ENCODE data around the gene AIFM2. TPM values are rescaled to one million over a fixed set of nuclear protein-coding genes. Genes with fewer than 3 reads are reported as not detected.

The AIFM2 gene
- total and polyA plus RNA-seq, 9 of the 15 experiments (the other 6 are each of a cell fraction or from before 2014, with no cell fraction given): 2.7 to 14.1 (median 9.2) TPM

- TF ChIP-seq ZBTB40 (IDR thresholded peaks at IDR 0.05) (no peak), ZBTB40 (CRISPR knock-in tag; IDR thresholded peaks at IDR 0.05) (no peak), ZNF77 (CRISPR knock-in tag; IDR thresholded peaks at IDR 0.05) (no peak), ZNF232 (CRISPR knock-in tag; IDR thresholded peaks at IDR 0.05) (0 out of 2 replicates have a peak, but pooled peaks have one; percentile 28), ZNF174 (CRISPR knock-in tag; IDR thresholded peaks at IDR 0.05) (no peak), CC2D1A (IDR thresholded peaks at IDR 0.05) (no peak), RBM14 (IDR thresholded peaks at IDR 0.05; ENCODE audit: borderline replicate concordance, insufficient read depth, low read depth, low read length) (no peak), ZKSCAN3 (CRISPR knock-in tag; IDR thresholded peaks at IDR 0.05) (no peak)
Measured at GRCh38 chr10:70125918-70126552, 6.6 kb downstream of the AIFM2 start (continued).
